ENCODE measurements around the gene PRKN. TPM values are rescaled to one million over a fixed set of nuclear protein-coding genes. Genes with fewer than 3 reads are reported as not detected.

PRKN gene
- total RNA-seq, 1 donor from 2014 or later: 1.3 TPM

- peaks cover 2% of the 10 kb centered on the region for H3K27me3 Mint-ChIP-seq (ENCODE audit: low read depth, unreplicated experiment)
- Histone ChIP-seq H3K9me3 (ENCODE audit: insufficient read depth, low read depth, low read length) (no peaks in the 10 kb centered on the region), H2AFZ (ENCODE audit: low read depth, low read length) (no peak overlapping the region), H4K20me1 (ENCODE audit: insufficient read depth, low read length) (no peaks in the 10 kb centered on the region), H3K4me1 (ENCODE audit: insufficient read depth, low read length) (no peaks in the 10 kb centered on the region), H3K36me3 (ENCODE audit: insufficient read depth, low read length) (no peaks in the 10 kb centered on the region), H3K27me3 (ENCODE audit: insufficient read depth, low read length) (no peaks in the 10 kb centered on the region), H3K4me3 (ENCODE audit: insufficient read depth, low read depth, low read length) (no peak overlapping the region), H3K27ac (ENCODE audit: low read depth, low read length) (no peak overlapping the region), H3K9ac (ENCODE audit: low read length) (no peak overlapping the region), H3K4me2 (ENCODE audit: low read length) (no peak overlapping the region), H3K79me2 (ENCODE audit: insufficient read depth, low read length) (no peaks in the 10 kb centered on the region)
- H3K4me1 Mint-ChIP-seq (ENCODE audit: low read depth, unreplicated experiment): no peaks in the 10 kb centered on the region
- H3K9me3 Mint-ChIP-seq (ENCODE audit: unreplicated experiment): no peaks in the 10 kb centered on the region
- DNase-seq (ENCODE audit: low read depth) (no peak), FAIRE-seq (no peak)
- no peaks in the 10 kb centered on the region for H3K36me3 Mint-ChIP-seq (ENCODE audit: low read depth, unreplicated experiment)
- TF ChIP-seq CTCF (IDR thresholded peaks at IDR 0.05; ENCODE audit: insufficient read depth, low read depth, low read length) (no peak), EZH2 (IDR thresholded peaks at IDR 0.05; ENCODE audit: insufficient read depth, low read length) (no peak)
- no peak overlapping the region for H3K4me3 Mint-ChIP-seq (ENCODE audit: unreplicated experiment)
- no peak overlapping the region for H3K27ac Mint-ChIP-seq (ENCODE audit: unreplicated experiment)
Observed at GRCh38 chr6:161711938-161712337, 1015.6 kb downstream of the PRKN start.

- Mint-ChIP-seq H3K4me3 (ENCODE audit: unreplicated experiment) (no peak overlapping the region), H3K9me3 (ENCODE audit: unreplicated experiment) (no peaks in the 10 kb centered on the region)
Observed at GRCh38 chr6:161711515-161711914, 1016.1 kb downstream of the PRKN start.

More at GRCh38 chr6:161711515-161711914, 1016.1 kb downstream of the PRKN start:
- Mint-ChIP-seq H3K36me3 (ENCODE audit: low read depth, unreplicated experiment) (no peaks in the 10 kb centered on the region), H3K27me3 (ENCODE audit: low read depth, unreplicated experiment) (peaks cover 2% of the 10 kb centered on the region), H3K27ac (ENCODE audit: unreplicated experiment) (no peak overlapping the region), H3K4me1 (ENCODE audit: low read depth, unreplicated experiment) (no peaks in the 10 kb centered on the region)
- H4K20me1 ChIP-seq (ENCODE audit: insufficient read depth, low read length): no peaks in the 10 kb centered on the region
- FAIRE-seq (no peak), DNase-seq (ENCODE audit: low read depth) (no peak)
- no peak overlapping the region for H2AFZ ChIP-seq (ENCODE audit: low read depth, low read length)
- no peak overlapping the region for H3K9ac ChIP-seq (ENCODE audit: low read length)
- H3K9me3 ChIP-seq (ENCODE audit: insufficient read depth, low read depth, low read length): no peaks in the 10 kb centered on the region
- no peaks in the 10 kb centered on the region for H3K36me3 ChIP-seq (ENCODE audit: insufficient read depth, low read length)
- H3K27me3 ChIP-seq (ENCODE audit: insufficient read depth, low read length): no peaks in the 10 kb centered on the region
- H3K4me3 ChIP-seq (ENCODE audit: insufficient read depth, low read depth, low read length): no peak overlapping the region
- no peaks in the 10 kb centered on the region for H3K4me1 ChIP-seq (ENCODE audit: insufficient read depth, low read length)
- TF ChIP-seq CTCF (IDR thresholded peaks at IDR 0.05; ENCODE audit: insufficient read depth, low read depth, low read length) (no peak), EZH2 (IDR thresholded peaks at IDR 0.05; ENCODE audit: insufficient read depth, low read length) (no peak)
- H3K4me2 ChIP-seq (ENCODE audit: low read length): no peak overlapping the region
- no peaks in the 10 kb centered on the region for H3K79me2 ChIP-seq (ENCODE audit: insufficient read depth, low read length)
- H3K27ac ChIP-seq (ENCODE audit: low read depth, low read length): no peak overlapping the region
